HL-60 (cell line): ENCODE results near the gene ZFP36.
"Not testable (repeated sequence)": the region's sequence is repeated elsewhere in the genome, so short reads cannot be mapped to it uniquely, and the experiment has no call there.

Experiments
- DNase-seq, 2 experiments: peaks; one replicate each; pipeline ENCODE4 v3.0.0-alpha.2; 2010 to 2020; ENCODE audit warnings: low read depth in 1 of 2, low spot score in 1 of 2
- H3K27ac ChIP-seq: fragments of 250-450 bp; sonication (Bioruptor Pico); replicated peaks from 2 replicates; pipeline ENCODE4 v1.5.1; 2020; ENCODE audit warnings: mild to moderate bottlenecking, moderate library complexity
- H3K27me3 ChIP-seq: fragments of 250-450 bp; sonication (Bioruptor Pico); 2 replicates; pipeline ENCODE4 v1.5.1; 2021; ENCODE audit warnings: mild to moderate bottlenecking, moderate library complexity; ENCODE audit not compliant: insufficient read depth, poor library complexity, severe bottlenecking
- H3K4me3 ChIP-seq: replicated peaks from 2 replicates; pipeline ENCODE4 v1.5.1; 2011; ENCODE audit warnings: mild to moderate bottlenecking, control low read depth, low read length; ENCODE audit not compliant: insufficient read depth
- CTCF ChIP-seq: IDR thresholded peaks from one replicate; pipeline ENCODE4 v1.5.1; 2011; ENCODE audit warnings: low read length, control low read depth, inconsistent platforms; ENCODE audit not compliant: insufficient read depth
- GABPA ChIP-seq: IDR thresholded peaks from 2 replicates; pipeline ENCODE4 v1.6.1; 2012; ENCODE audit warnings: low read depth
- POLR2AphosphoS5 ChIP-seq: IDR thresholded peaks from 2 replicates; pipeline ENCODE4 v1.6.1; 2012; ENCODE audit warnings: low read depth
- SPI1 ChIP-seq: IDR thresholded peaks from 2 replicates; pipeline ENCODE4 v1.6.1; 2012; ENCODE audit warnings: low read depth, mild to moderate bottlenecking, borderline replicate concordance
- TF ChIP-seq, protein P1 (sequence below): IDR thresholded peaks from 2 replicates; pipeline ENCODE4 v1.6.1; 2012; ENCODE audit warnings: low read depth; ENCODE audit not compliant: insufficient replicate concordance

ZFP36 gene

GRCh38 chr19:39375929-39376328 is 30.7 kb upstream of the ZFP36 start:
- DNase-seq: no peak
- no peaks in the 10 kb centered on the region for H3K27me3 ChIP-seq

GRCh38 chr19:39377373-39378362 is 29.0 kb upstream of the ZFP36 start:
- TF ChIP-seq POLR2AphosphoS5: no peak
- Histone ChIP-seq H3K27ac (no peak overlapping the region), H3K4me3 (no peak overlapping the region), H3K27me3 (no peaks in the 10 kb centered on the region)
- no peak for DNase-seq

More at GRCh38 chr19:39375929-39376328, 30.7 kb upstream of the ZFP36 start:
- Histone ChIP-seq H3K27ac (no peak overlapping the region), H3K4me3 (no peak overlapping the region)
- no peak for TF ChIP-seq POLR2AphosphoS5
- TF ChIP-seq GABPA: no peak
- TF ChIP-seq, protein P1, sequence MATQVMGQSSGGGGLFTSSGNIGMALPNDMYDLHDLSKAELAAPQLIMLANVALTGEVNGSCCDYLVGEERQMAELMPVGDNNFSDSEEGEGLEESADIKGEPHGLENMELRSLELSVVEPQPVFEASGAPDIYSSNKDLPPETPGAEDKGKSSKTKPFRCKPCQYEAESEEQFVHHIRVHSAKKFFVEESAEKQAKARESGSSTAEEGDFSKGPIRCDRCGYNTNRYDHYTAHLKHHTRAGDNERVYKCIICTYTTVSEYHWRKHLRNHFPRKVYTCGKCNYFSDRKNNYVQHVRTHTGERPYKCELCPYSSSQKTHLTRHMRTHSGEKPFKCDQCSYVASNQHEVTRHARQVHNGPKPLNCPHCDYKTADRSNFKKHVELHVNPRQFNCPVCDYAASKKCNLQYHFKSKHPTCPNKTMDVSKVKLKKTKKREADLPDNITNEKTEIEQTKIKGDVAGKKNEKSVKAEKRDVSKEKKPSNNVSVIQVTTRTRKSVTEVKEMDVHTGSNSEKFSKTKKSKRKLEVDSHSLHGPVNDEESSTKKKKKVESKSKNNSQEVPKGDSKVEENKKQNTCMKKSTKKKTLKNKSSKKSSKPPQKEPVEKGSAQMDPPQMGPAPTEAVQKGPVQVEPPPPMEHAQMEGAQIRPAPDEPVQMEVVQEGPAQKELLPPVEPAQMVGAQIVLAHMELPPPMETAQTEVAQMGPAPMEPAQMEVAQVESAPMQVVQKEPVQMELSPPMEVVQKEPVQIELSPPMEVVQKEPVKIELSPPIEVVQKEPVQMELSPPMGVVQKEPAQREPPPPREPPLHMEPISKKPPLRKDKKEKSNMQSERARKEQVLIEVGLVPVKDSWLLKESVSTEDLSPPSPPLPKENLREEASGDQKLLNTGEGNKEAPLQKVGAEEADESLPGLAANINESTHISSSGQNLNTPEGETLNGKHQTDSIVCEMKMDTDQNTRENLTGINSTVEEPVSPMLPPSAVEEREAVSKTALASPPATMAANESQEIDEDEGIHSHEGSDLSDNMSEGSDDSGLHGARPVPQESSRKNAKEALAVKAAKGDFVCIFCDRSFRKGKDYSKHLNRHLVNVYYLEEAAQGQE: no peak
- TF ChIP-seq CTCF: no peak
- no peak for TF ChIP-seq SPI1

- not testable (repeated sequence) for H3K4me3 ChIP-seq, DNase-seq, H3K27me3 ChIP-seq, H3K27ac ChIP-seq
These were observed 27.3 kb upstream of the ZFP36 start for GRCh38 chr19:39379366-39379765.

GRCh38 chr19:39379865-39380396 is 26.7 kb upstream of the ZFP36 start:
- no peaks in the 10 kb centered on the region for H3K27me3 ChIP-seq
- H3K4me3 ChIP-seq: no peak overlapping the region
- no peak overlapping the region for H3K27ac ChIP-seq
- no peak for DNase-seq
- TF ChIP-seq GABPA (no peak), CTCF (no peak), POLR2AphosphoS5 (no peak), SPI1 (no peak)
- TF ChIP-seq, protein P1: no peak
